Glutamatergic neuron (in vitro differentiated cells): Measurements from ENCODE around the gene MRLN. TPM values are rescaled to one million over a fixed set of nuclear protein-coding genes. Genes with fewer than 3 reads are reported as not detected.

Experiments
- DNase-seq: peaks from one replicate; pipeline ENCODE4 v3.0.0; 2022
- H3K27ac Mint-ChIP-seq: one replicate; pipeline ENCODE4 v1.8.0; 2020; ENCODE audit warnings: mild to moderate bottlenecking, mixed read lengths, inconsistent platforms; ENCODE audit not compliant: unreplicated experiment
- H3K27me3 Mint-ChIP-seq: one replicate; pipeline ENCODE4 v1.8.0; 2020; ENCODE audit warnings: mild to moderate bottlenecking, moderate library complexity, mixed read lengths, inconsistent platforms; ENCODE audit not compliant: unreplicated experiment
- H3K36me3 Mint-ChIP-seq: one replicate; pipeline ENCODE4 v1.8.0; 2020; ENCODE audit warnings: mild to moderate bottlenecking, mixed read lengths, inconsistent platforms; ENCODE audit not compliant: unreplicated experiment
- H3K4me1 Mint-ChIP-seq: one replicate; pipeline ENCODE4 v1.8.0; 2020; ENCODE audit warnings: mild to moderate bottlenecking, low read depth, mixed read lengths, inconsistent platforms; ENCODE audit not compliant: unreplicated experiment
- H3K4me3 Mint-ChIP-seq: one replicate; pipeline ENCODE4 v1.8.0; 2020; ENCODE audit warnings: mild to moderate bottlenecking, mixed read lengths, inconsistent platforms; ENCODE audit not compliant: unreplicated experiment
- H3K9me3 Mint-ChIP-seq: one replicate; pipeline ENCODE4 v1.8.0; 2020; ENCODE audit warnings: mild to moderate bottlenecking, moderate library complexity, mixed read lengths, inconsistent platforms; ENCODE audit not compliant: unreplicated experiment
- CTCF ChIP-seq: fragments of 200-600 bp; sonication (generic); IDR thresholded peaks from one replicate; pipeline ENCODE4 v1.5.0; 2021; ENCODE audit not compliant: partially characterized antibody, unreplicated experiment
- total RNA-seq: library from RNA; stranded (reverse); fragmentation: NEBNext Ultra II Directional; extraction: Animal tissue kit (Norgen Biotek cat#: 25700); gene quantifications from one replicate; pipeline ENCODE4 v1.2.1, GENCODE V29; 2021; ENCODE audit not compliant: unreplicated experiment

MRLN gene
- total RNA-seq, 1 donor from 2014 or later, result not detected

- Mint-ChIP-seq H3K4me3 (no peak overlapping the region), H3K27me3 (no peaks in the 10 kb centered on the region), H3K4me1 (no peaks in the 10 kb centered on the region), H3K9me3 (no peaks in the 10 kb centered on the region), H3K27ac (no peak overlapping the region), H3K36me3 (peaks cover 5% of the 10 kb centered on the region)
- no peak for DNase-seq
- no peak for TF ChIP-seq CTCF
Observed at GRCh38 chr10:59704630-59705029, 48.6 kb downstream of the MRLN start.

GRCh38 chr10:59702347-59702746 lies 50.9 kb downstream of the MRLN start:
- no peak overlapping the region for H3K27ac Mint-ChIP-seq
- H3K9me3 Mint-ChIP-seq, result no peaks in the 10 kb centered on the region
- no peak overlapping the region for H3K4me3 Mint-ChIP-seq
- TF ChIP-seq CTCF, result no peak
- H3K36me3 Mint-ChIP-seq, result no peaks in the 10 kb centered on the region
- no peaks in the 10 kb centered on the region for H3K27me3 Mint-ChIP-seq
- DNase-seq, result no peak
- no peaks in the 10 kb centered on the region for H3K4me1 Mint-ChIP-seq

- H3K27ac Mint-ChIP-seq, result no peak overlapping the region
- DNase-seq, result no peak
- H3K27me3 Mint-ChIP-seq, result no peaks in the 10 kb centered on the region
- H3K36me3 Mint-ChIP-seq, result no peaks in the 10 kb centered on the region
- TF ChIP-seq CTCF, result no peak
- H3K4me3 Mint-ChIP-seq, result no peak overlapping the region
- H3K4me1 Mint-ChIP-seq, result no peaks in the 10 kb centered on the region
- no peaks in the 10 kb centered on the region for H3K9me3 Mint-ChIP-seq
Observed at GRCh38 chr10:59700709-59701108, 52.5 kb downstream of the MRLN start.

- Mint-ChIP-seq H3K4me1 (no peaks in the 10 kb centered on the region), H3K9me3 (no peaks in the 10 kb centered on the region), H3K27ac (no peak overlapping the region), H3K36me3 (no peaks in the 10 kb centered on the region), H3K4me3 (no peak overlapping the region), H3K27me3 (no peaks in the 10 kb centered on the region)
- no peak for TF ChIP-seq CTCF
- DNase-seq, result no peak
Observed at GRCh38 chr10:59698326-59698725, 54.9 kb downstream of the MRLN start.

GRCh38 chr10:59695637-59696036 lies 57.6 kb downstream of the MRLN start:
- Mint-ChIP-seq H3K36me3 (no peaks in the 10 kb centered on the region), H3K4me1 (no peaks in the 10 kb centered on the region), H3K27me3 (no peaks in the 10 kb centered on the region), H3K9me3 (no peaks in the 10 kb centered on the region), H3K4me3 (no peak overlapping the region), H3K27ac (no peak overlapping the region)
- no peak for DNase-seq
- no peak for TF ChIP-seq CTCF
